22Rv1 (cell line): ENCODE results near the gene TEX19.

Experiments
- CTCF ChIP-seq: fragments of 450-650 bp; IDR thresholded peaks from 2 replicates; pipeline ENCODE4 v1.5.1; 2017; ENCODE audit warnings: mild to moderate bottlenecking
- ZFX ChIP-seq: fragments of 450-650 bp; IDR thresholded peaks from 2 replicates; pipeline ENCODE4 v1.6.1; 2017; ENCODE audit warnings: antibody characterized with exemption, borderline replicate concordance

DNA sequence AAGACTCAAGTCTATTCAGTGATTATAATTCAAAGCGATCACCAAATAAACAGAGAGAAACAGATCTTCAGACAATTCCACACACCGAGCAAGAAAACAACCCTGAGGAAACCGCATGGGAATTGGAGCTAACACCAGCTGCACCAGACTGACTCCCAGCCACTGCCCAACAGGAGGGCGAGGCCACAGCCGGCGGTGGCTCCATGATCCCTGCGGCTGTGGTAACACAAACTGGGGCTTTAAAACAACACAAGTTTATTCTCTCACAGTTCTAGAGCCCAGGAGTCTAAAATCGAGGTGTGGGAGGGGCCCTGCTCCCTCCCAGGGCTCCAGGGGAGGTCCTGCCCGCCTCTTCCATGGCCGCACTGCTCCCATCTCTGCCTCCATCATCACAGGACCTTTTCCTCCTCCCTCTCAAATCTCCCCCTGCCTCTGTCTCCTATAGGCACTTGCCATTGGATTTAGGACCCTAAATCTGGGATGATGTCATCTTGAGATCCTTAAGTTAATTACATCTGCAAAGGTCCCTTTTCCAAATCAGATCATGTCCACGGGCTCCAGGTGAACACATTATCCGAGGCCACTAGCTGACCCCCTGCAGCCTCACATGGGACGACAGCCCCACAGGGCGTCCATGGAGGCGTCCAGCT lies 49.4 kb downstream of the TEX19 start:
- TF ChIP-seq CTCF (no peak), ZFX (no peak)
